Omental fat pad (tissue), 4 donors: ENCODE results near the gene IL4I1. TPM values are rescaled to one million over a fixed set of nuclear protein-coding genes. Genes with fewer than 3 reads are reported as not detected.

Experiments
- ATAC-seq: fragments of 150-250 bp; one replicate; pipeline ENCODE4 v1.9.1; 2016; ENCODE audit warnings: mild to moderate bottlenecking, moderate library complexity; ENCODE audit not compliant: low FRiP score
- DNase-seq: peaks from one replicate; pipeline ENCODE4 v3.0.0-alpha.2; 2019; ENCODE audit warnings: low spot score
- CTCF ChIP-seq, 3 donors: fragments of 450-650 bp; IDR thresholded peaks; one replicate each; pipeline ENCODE4 v1.5.1; 2016 to 2017; ENCODE audit warnings: antibody characterized with exemption in 3 of 3, mild to moderate bottlenecking in 3 of 3, moderate library complexity in 2 of 3
- total RNA-seq, 4 donors: library from RNA; depleted of rRNA; stranded (reverse); fragments of >200 nt; gene quantifications; one replicate each; pipeline ENCODE4 v1.1.0, GENCODE V29; 2016

Gene IL4I1
- total RNA-seq, 4 donors from 2014 or later, result 0.56 to 5.5 (median 1.5) TPM; not detected in 1

GRCh38 chr19:49908480-49909420 is 12.1 kb upstream of the IL4I1 start:
- DNase-seq (no peak), ATAC-seq (no peak)
- no peak for TF ChIP-seq CTCF (IDR thresholded peaks at IDR 0.05)

- no peak for ATAC-seq
- DNase-seq, result no peak
- no peak for TF ChIP-seq CTCF (IDR thresholded peaks at IDR 0.05)
Observed at GRCh38 chr19:49907745-49908446, 11.2 kb upstream of the IL4I1 start.

- TF ChIP-seq CTCF (IDR thresholded peaks at IDR 0.05), result no peak
- ATAC-seq, result no peak
Observed at GRCh38 chr19:49906879-49907564, 10.3 kb upstream of the IL4I1 start.

GRCh38 chr19:49904136-49904535 is 7.4 kb upstream of the IL4I1 start:
- no peak for TF ChIP-seq CTCF (IDR thresholded peaks at IDR 0.05)
- no peak for DNase-seq
- ATAC-seq, result no peak

More at GRCh38 chr19:49906879-49907564, 10.3 kb upstream of the IL4I1 start:
- no peak for DNase-seq

- no peak for DNase-seq
- no peak for TF ChIP-seq CTCF (IDR thresholded peaks at IDR 0.05)
Observed at GRCh38 chr19:49895566-49896297, 955 bp downstream of the IL4I1 start.

GRCh38 chr19:49894879-49895565 is 1.7 kb downstream of the IL4I1 start:
- no peak for TF ChIP-seq CTCF (IDR thresholded peaks at IDR 0.05)
- DNase-seq (no peak), ATAC-seq (no peak)

More at GRCh38 chr19:49895566-49896297, 955 bp downstream of the IL4I1 start:
- no peak for ATAC-seq
